ENCODE measurements around the gene SUPT6H.

Gene SUPT6H

DNA sequence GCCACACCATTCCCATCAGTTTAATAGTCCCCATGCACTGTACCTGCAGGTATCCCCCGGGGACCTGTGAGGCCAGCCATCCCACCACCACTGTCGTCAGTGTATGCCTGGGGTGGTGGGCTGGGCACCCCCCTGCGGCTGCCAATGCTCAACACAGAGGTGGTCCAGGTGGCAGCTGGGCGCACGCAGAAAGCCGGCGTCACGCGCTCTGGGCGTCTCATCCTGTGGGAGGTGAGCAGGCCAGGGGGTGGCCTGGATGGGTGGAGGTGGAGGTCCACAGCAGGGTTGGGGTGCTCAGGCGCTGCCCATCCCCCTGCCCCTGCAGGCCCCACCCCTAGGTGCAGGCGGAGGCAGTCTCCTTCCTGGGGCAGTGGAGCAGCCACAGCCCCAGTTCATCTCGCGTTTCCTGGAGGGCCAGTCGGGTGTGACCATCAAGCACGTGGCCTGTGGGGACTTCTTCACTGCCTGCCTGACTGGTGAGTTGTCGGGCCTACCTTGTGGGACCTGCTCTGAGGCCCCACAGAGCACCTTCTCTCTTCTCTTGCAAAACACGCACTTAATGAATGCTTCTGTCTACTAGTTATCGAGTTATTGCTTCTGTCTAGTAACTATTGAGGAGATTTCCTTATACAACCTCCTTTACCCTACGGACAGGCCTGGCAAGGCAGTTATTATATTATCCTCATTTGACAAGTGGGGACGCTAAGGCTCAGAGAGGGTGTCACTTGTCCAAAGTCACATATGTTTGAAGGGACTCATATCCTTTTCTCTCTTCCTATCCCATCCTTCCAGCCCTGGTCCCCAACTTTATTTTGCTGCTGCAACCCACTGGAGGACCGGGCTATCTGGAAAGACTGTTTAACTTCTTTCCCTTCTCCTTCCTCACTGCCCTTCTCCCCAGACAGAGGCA lies 76.0 kb downstream of the SUPT6H start:
- DNase-seq (ENCODE audit: low read depth) = no peak

DNA sequence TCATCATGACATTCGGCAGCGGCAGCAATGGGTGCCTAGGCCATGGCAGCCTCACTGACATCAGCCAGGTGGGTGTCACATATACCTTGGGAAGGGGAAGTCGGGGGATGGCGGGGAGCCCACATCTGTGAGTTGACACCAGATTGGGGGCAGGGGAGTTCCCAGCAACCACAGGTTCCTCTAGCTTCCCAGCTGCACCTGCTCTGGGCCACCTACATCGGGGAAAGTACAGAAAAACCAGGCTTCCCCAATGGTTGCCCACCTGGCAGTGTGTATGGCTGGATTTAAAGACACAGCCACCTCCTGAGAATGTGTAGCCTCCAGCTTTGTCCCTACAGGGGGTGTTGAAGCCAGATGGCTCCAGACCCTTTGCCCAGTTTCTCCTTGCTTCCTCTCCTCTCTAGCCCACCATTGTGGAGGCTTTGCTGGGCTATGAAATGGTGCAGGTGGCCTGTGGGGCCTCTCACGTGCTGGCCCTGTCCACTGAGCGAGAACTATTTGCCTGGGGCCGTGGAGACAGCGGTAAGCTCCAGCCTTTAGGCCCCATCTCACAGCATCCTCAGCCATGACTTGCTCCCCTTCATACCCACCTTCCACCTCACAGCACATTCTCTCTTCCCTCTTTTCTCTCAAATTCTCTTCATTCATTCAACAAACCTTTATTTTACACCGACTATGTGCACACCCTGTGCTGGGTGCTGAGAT lies 76.8 kb downstream of the SUPT6H start:
- DNase-seq (ENCODE audit: low read depth) = no peak

GRCh38 chr17:28740406-28741357 lies 78.7 kb downstream of the SUPT6H start:
- no peak for DNase-seq (ENCODE audit: low read depth)

DNA sequence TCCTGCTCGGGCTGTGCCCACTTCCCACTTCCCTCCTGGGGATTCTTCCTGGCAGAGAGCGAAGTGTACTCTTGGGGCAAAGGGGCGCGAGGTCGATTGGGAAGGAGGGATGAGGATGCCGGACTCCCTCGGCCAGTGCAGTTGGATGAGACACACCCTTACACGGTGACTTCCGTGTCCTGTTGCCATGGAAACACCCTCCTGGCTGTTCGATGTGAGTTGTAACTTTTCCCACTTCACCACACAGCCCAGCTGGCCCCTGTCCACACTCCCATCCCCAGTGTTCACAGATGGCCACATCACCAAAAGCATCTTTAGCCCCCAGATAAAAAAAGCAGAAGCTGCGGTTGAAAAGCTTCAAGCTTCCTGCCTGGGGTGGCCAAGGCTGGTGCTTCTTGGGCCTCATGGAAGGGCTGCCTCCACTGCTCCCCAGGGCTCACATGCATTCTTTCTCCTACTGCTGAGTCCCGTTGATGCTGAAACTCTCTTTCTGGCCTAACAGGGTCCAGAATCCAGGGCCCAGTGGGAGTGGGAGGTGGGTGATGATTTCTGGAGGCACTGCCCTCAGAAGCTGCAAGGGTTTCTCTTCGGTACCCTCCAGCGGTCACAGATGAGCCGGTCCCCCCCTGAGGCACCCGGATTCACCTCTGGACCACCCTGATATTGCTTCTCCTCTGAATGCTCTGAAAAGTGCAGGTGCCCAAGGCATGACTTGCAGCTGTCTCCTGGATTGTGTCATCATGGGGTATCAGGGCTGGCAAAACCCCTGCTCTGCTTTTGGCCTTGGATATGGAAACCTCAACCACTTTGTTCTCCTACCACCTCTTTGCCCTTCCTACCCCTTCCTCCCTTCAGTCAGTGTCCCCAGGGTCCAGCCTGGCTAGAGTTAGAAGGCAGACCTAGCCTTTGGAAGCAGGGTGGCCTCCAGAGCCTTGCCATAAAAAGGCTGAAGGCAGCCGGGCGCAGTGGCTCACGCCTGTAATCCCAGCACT lies 79.6 kb downstream of the SUPT6H start:
- DNase-seq (ENCODE audit: low read depth) = no peak

DNA sequence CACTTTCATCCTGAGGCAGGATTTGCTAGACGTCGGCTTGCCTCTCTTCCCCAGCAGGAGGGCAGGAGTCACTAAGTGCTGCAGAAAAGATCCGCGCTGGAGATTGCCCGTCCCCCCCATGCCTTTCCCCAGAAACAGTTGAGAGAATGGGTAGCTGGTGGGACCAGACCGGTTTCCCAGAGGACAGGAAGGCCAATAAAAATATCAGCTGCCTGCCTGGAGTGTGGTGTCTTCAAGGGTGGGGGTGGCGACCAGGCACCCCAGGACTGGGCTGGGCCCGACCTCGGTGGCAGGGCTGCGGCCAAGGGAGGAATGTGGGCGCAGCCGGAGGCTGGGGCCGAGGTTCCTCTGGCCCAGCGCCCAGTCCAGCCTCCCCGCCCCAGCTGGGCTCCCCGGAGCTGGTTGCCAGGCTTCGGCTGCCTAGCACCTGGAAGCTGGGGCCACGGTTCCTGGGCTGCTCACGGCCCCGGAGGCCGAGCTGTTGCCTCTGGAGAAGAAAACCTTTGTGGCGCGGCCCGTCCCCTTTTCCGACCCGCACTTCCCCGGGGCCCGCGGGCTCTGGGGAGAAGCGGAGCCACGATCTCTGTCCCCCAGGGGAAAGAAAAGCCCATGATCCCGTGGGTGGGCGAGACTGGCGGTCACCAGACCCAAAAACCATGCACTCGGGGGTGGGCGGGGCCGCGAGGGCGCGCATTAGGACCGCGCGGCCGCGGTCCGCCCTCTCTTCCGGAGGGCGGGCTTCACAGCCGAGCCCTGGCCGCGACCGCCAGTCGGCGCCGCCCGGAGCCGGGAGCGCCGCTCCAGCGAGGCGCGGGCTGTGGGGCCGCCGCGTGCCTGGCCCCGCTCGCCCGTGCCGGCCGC lies 81.5 kb downstream of the SUPT6H start, which contains the start of gene TRAF4:
TRAF4 (plus strand) TSS at position 769 of the 861 bp plus-strand sequence. CDS start 102 bp downstream, outside the sequence.
- DNase-seq (ENCODE audit: low read depth) = peak; percentile 53

GRCh38 chr17:28744104-28744971 lies 82.3 kb downstream of the SUPT6H start:
- peak; percentile 44 for DNase-seq (ENCODE audit: low read depth)

DNA sequence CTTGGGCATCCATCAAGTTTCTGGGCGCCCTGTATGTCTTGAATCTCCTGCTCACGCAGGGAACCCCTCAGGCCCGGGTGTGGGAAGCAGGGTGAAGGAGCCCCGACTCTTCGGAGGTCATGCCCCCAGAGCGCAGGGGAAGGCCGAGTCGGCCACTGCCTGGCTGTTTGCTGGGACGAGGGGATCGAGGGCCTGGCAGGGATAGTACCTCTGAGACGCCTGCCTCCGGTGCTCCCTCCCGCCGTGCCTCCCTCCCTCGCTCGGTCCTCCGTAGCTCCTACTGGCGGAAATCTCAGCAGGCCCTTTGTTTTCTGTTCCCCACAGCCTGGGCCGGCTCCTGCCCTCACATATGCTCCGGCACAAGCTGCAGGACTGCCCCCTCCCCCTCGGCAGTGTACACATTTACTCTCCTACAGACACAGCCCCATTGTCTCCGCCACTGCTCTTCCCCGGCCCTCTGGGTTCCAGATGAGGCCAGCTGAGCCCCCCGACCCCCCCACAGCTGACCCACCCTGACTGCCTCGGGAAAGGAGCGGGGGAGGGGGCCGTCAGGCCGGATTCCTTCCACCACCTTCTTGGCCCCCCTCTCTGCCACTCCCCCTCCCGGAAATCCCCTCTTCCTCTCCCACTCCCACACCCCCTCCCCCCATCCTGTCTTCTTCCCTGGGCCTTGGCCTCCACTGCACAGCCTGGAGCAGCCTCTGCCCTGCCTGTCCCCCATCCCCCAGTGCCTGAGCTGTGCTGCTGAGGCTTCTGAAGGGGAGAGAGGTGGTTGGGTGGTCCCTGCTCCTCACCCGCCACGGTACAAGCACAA lies 83.2 kb downstream of the SUPT6H start:
- DNase-seq (ENCODE audit: low read depth) = no peak

- no peak for DNase-seq (ENCODE audit: low read depth)
Measured at GRCh38 chr17:28745786-28746411, 83.9 kb downstream of the SUPT6H start.

DNA sequence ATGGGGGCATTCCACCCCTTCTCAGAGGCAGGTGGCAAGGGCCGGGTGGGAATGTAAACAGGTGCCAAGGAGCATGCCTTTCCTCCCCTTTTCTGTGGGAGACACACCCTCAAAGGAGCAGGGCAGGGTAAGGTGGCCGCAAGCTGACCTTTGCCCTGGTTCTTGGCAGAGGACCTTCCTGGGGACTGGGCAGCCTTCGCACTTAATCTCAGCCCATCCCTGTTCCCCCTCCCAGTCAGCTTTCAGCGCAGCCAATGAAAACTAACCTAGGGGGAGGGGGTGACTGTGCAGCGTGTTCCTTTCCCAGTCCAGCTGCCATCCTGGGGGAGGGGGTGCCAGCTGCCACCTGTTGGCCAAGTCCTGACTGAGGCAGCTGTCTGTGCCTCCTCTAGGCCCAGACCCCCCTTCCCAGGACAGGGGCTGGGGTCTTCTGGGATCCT lies 84.6 kb downstream of the SUPT6H start:
- no peak for DNase-seq (ENCODE audit: low read depth)

- DNase-seq (ENCODE audit: low read depth) = no peak
Measured at GRCh38 chr17:28747051-28747691, 85.2 kb downstream of the SUPT6H start.

DNA sequence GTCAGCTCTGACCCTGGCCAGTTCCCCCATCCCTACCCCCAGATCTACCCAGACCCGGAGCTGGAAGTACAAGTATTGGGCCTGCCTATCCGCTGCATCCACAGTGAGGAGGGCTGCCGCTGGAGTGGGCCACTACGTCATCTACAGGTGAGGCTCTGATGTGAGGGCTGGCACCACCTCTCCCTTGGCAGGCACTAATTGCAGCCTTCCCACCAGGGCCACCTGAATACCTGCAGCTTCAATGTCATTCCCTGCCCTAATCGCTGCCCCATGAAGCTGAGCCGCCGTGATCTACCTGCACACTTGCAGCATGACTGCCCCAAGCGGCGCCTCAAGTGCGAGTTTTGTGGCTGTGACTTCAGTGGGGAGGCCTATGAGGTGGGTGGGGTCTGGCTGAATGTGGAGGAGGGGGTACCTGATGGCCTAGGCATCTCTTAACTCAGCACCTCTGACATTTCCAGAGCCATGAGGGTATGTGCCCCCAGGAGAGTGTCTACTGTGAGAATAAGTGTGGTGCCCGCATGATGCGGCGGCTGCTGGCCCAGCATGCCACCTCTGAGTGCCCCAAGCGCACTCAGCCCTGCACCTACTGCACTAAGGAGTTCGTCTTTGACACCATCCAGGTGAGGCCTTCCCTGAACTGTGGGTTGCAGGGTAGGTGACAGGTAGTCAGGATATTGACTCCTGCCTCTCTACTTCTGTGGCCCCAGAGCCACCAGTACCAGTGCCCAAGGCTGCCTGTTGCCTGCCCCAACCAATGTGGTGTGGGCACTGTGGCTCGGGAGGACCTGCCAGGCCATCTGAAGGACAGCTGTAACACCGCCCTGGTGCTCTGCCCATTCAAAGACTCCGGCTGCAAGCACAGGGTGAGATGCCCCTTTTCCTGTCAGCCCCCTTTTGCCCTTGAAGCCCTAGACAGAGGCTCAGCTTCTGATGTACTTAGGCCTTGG lies 86.1 kb downstream of the SUPT6H start:
- DNase-seq (ENCODE audit: low read depth) = no peak

DNA sequence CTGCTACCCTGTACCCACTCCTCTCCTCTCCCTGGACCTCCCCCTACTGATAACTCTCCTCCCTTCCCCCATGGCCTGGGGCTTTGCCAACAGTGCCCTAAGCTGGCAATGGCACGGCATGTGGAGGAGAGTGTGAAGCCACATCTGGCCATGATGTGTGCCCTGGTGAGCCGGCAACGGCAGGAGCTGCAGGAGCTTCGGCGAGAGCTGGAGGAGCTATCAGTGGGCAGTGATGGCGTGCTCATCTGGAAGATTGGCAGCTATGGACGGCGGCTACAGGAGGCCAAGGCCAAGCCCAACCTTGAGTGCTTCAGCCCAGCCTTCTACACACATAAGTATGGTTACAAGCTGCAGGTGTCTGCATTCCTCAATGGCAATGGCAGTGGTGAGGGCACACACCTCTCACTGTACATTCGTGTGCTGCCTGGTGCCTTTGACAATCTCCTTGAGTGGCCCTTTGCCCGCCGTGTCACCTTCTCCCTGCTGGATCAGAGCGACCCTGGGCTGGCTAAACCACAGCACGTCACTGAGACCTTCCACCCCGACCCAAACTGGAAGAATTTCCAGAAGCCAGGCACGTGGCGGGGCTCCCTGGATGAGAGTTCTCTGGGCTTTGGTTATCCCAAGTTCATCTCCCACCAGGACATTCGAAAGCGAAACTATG lies 87.0 kb downstream of the SUPT6H start:
- no peak for DNase-seq (ENCODE audit: low read depth)

GRCh38 chr17:28749516-28750177 lies 87.6 kb downstream of the SUPT6H start:
- no peak for DNase-seq (ENCODE audit: low read depth)

Measured in stimulated activated CD8-positive, alpha-beta memory T cell treated with anti-CD3 and anti-CD28 coated beads, Interleukin-12 subunit alpha, Interleukin-12 subunit beta, amount 100 ng/mL, for 1 hour (primary cell).